ENCODE measurements around the gene TFF3.

TFF3 gene

GRCh38 chr21:42289926-42290325 is 25.3 kb downstream of the TFF3 start:
- no peak for DNase-seq (ENCODE audit: low spot score)

- DNase-seq (ENCODE audit: low spot score), result no peak
Measured at GRCh38 chr21:42288962-42289361, 26.2 kb downstream of the TFF3 start.

- DNase-seq (ENCODE audit: low spot score), result no peak
Measured at GRCh38 chr21:42287193-42288083, 27.8 kb downstream of the TFF3 start.

DNA sequence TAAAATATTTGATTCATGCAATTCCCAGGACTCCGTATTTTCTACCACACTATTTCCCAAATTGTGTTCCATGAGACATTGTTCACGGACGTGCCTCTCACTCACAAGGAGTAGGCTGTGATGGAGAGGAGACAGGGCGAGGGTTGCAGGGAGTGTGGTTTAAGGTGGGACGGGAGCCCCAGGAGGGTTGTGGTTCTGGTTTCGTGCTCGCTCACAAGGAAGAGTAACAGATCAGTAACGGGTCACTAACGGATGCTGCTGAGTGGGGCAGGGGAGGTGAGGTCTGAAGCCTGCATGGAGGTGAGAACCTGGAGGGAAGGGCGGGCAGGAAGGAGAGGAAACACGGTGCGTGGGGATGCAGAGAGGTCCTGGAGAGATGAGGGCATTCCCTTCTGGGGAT is 28.8 kb downstream of the TFF3 start:
- no peak for DNase-seq (ENCODE audit: low spot score)

GRCh38 chr21:42285569-42286245 is 29.5 kb downstream of the TFF3 start:
- no peak for DNase-seq (ENCODE audit: low spot score)

- DNase-seq (ENCODE audit: low spot score), result no peak
Measured at GRCh38 chr21:42282715-42283114, 32.5 kb downstream of the TFF3 start.

- DNase-seq (ENCODE audit: low spot score), result no peak
Measured at GRCh38 chr21:42282021-42282420, 33.2 kb downstream of the TFF3 start.

GRCh38 chr21:42281181-42281680 is 34.0 kb downstream of the TFF3 start:
- no peak for DNase-seq (ENCODE audit: low spot score)

DNA sequence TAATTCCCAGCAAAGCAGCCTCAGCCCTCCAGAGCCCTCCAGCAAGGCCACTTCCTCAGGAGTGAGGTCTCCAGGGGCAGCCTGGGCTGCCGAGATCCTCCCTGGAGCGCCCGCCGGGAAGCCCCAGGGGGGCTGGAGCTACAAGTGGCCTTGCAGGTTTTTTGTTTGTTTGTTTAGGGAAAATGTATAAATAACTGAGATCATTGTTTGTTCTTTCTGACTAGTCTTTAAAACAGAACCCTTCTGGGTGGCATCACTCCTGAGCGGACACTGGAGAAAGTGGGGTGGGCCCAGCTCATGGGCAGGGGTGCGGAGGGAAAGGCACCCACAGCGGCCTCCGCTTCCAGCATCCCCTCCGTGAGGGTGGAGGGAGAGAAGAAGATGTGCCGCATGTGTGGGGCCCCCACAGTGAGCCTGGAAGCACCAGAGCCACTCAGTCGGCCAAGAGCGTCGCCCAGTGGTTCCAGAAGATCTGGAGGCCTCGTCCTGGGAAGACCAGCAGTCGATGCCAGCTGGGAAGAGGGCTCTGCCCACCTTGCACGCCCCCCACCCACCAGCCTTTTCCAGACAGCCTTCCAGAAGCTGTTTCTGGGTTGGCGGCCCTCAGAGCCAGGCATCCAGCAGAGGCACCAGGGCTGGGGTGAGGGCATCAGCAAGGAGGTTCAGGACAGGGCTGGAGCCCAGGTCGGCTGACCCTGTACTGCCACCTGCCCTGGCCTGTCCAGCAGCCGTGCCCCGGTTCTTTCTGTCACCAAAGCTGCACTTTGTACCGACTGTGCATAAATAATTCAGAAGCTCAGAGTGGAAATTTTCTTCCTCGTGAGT is 34.6 kb downstream of the TFF3 start:
- no peak for DNase-seq (ENCODE audit: low spot score)

DNA sequence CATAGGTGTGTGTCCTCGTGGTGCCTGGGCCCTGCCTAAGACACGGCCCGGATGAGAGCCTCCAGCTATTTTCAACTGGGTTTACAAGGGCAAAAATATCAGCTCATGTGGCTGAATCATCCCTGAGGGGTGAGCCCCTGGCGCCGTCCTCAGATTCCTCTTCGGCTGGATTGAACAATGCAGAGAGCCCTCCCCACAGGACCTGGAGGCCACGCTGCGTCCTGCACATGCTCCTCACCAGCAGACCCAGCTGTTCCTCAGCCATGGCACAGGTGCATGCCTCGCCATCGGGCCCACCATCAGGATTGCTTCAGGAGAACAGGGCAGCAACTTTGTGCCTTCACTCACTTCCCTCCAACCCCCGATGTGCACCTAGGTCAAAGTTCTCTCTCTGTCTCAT is 35.3 kb downstream of the TFF3 start:
- no peak for DNase-seq (ENCODE audit: low spot score)

DNA sequence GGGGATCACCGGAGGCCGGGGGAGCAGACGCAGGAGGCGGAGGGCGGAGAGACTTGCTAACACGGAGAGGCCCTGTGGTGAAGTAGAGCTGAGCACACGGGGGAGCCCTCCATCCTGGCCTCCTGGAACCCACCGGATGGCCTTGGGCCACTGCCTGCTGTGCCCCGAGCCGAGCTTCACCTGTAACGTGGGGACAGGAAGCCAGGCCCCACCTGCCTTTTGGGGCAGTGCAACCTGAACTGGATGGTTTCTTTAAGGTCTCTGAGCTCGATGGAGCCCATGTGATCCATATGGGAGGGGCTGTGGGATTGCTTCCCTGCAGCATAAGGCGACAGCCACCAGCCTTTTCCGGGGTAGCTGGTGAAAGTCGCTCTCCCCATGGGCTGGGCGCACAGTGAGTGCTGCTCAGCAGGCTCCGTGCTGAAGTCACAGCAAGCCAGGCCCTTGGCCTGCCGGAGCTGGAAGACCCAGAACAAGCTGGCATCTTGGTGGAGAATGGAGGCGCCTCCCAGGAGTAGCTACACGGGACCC is 35.8 kb downstream of the TFF3 start:
- DNase-seq (ENCODE audit: low spot score), result no peak

DNA sequence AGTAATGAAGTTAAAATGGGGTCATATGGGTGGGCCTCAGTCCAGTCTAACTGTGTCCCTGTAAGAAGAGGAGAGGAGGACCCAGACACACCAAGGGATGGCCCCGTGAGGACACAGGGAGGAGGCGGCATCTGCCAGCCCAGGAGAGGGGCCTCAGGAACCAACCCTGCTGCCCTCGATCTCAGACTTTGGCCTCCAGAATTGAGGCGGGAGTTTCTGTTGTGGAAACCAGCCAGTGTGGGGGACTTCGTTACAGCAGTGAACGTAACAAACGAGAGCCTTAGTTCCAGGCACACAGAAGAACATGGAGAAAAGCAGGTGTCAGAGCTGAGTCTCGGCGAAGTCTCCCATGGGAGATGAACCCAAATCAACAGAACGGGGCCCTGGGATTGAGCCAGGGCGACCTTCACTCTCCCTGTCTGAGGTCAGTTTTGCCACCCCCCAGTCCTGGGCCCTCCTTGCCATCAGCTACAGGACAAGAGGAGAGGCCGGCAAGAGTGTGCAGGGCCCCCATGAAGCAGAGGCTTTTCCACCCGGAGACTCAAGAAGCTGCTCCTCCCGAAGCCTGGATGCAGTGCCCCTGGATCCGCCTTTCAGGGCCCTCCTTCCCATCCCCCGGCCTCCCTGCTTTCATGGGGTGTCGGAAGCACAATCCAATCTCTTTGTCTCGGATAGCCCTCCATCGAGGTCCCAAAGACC is 36.6 kb downstream of the TFF3 start:
- no peak for DNase-seq (ENCODE audit: low spot score)

DNA sequence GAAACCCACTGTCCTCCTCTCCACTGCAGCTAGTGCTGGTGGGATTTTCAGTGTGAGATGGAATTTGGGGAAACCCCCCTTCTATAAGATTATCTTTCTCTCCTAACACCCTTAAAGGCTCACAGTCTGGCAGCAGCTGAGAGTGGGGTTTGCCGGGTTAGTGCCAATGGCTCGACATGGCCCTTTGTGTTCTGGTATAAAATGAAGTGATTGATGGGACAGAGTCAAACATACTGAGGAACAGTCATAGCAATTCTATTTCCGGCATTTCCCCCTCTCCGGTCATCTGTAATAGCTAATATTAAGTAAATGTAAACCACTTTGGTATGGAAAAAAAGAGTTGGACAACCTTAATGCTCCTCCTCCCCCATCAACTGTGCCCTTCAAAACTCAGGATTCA is 37.6 kb downstream of the TFF3 start:
- DNase-seq (ENCODE audit: low spot score), result no peak

DNA sequence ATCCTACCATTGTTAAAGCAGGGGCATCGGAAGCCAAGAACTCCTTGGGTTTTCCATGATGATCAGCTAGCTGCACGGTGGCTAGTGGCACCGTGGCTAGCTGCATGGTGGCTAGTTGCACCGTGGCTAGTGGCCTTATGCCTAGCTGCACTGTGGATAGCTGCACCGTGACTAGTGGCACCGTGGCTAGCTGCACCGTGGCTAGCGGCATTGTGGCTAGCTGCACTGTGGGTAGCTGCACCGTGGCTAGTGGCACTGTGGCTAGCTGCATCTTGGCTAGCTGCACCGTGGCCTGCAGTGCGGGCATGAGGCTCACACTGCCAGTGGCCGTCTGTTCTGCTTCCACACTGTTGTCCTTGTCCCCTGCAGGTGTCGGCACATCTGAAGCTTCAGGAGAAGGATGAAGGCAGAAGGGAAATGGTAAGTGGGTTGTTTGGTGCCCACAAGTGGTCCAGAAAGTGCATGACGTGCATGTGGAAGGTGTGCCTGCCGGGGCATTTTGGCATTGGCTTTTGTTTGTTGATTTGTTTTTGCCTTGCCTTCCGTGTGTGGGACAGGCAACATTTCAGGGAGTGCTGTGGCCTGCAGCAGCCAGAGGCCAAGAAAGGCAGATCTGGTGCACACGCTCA is 38.6 kb downstream of the TFF3 start:
- DNase-seq (ENCODE audit: low spot score), result no peak

GRCh38 chr21:42276076-42276475 is 39.1 kb downstream of the TFF3 start:
- no peak for DNase-seq (ENCODE audit: low spot score)

DNA sequence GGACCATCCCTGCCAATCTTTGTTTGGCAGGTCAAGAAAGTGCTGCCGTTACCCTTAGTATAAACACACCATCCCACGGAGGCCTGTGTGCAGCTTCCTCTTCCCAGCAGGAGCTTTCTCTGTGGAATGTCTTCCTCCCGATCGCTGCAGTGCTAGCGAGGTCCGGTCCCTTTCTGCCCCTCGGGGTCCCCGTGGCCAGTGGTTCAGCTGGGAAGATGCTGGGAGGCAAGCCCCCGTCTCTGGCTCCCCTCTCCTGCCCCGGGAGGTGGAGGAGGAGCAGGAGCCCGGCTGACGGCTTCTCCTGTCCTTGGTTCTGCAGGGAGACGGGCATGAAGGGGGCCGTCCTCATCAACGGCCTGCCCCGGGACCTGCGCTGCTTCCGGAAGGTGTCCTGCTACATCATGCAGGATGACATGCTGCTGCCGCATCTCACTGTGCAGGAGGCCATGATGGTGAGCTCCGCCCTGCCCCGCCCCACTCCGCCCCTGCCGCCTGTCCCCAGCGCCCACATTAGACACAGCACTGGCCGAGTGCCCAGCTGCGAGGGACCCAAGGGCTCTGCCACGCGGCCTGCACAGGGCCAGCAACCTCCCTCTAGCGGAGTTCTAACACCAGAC is 42.1 kb downstream of the TFF3 start:
- DNase-seq (ENCODE audit: low spot score), result no peak

DNA sequence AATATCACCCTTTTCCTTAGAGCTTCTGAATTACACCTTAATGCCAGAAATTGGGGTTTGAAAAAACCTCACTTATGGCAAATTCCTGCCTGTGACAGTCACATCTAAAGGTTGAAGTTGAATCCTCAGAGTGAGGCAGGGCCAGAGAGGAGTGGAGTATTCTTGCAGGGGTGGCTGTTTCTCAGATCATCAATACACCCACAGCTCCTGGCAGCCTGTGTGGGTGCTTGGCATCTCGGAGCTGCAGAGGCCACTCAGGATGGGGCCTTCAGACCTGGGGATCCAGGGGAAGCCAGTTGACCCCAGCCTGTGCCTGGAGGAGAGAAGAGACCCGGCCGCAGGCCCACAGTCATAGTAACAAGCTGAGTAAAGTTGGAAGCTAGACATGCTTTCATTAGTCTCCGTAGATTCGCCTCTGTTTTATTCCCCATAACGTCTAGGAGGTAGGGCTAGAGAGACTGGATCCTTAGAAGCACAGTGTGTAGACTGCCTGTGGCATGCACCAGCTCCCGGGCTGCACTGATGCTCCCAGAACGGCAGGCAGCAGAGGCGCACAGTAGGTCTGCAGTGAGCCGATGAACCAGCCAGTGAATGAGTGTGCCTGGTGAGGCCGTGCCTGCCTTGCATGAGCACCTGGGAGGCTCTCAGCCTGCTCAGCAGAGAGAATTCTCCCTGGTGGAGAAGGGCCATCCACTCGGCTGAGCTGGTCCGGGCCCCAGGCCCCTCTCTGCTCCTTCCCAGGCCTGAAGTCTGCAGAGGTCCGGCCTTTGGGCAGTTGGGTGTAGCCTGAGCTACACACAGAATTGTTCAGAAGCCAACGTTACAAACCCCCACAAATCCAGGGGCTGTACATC is 42.9 kb downstream of the TFF3 start:
- DNase-seq (ENCODE audit: low spot score), result no peak

DNA sequence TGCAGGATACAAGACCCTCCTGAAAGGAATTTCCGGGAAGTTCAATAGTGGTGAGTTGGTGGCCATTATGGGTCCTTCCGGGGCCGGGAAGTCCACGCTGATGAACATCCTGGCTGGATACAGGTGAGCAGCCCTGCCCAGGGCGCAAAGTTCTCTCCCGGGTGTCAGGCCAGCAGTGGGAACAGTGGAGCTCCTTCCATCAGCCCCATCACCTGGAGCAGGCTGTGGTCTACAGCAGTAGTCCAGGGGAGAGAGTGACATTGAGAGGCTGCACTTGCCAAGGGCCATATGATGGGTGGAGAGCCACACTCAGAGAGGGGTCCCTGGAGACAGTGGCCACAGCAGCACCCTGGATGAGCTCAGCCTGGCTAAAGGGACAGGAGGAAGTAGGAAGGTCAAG is 44.1 kb downstream of the TFF3 start:
- DNase-seq (ENCODE audit: low spot score), result no peak

GRCh38 chr21:42269386-42269785 is 45.8 kb downstream of the TFF3 start:
- DNase-seq (ENCODE audit: low spot score), result no peak

Measured in left forelimb (tissue), 1 donor.